AG10803 (cell line): ENCODE measurements around the gene RABEP2.
"Not testable (repeated sequence)": the region's sequence is repeated elsewhere in the genome, so short reads cannot be mapped to it uniquely, and the experiment has no call there.

Experiments used
- DNase-seq: peaks from one replicate; pipeline ENCODE4 v3.0.0; 2010; ENCODE audit warnings: low read depth
- H3K4me3 ChIP-seq: 2 replicates; pipeline ENCODE4 v1.5.1; 2011; ENCODE audit warnings: mild to moderate bottlenecking, low read length, control low read depth
- CTCF ChIP-seq: conservative IDR thresholded peaks from 2 replicates; pipeline ENCODE4 v1.5.1; 2011; ENCODE audit warnings: mild to moderate bottlenecking, low read length, control low read depth, inconsistent platforms

The RABEP2 gene

GRCh38 chr16:28932339-28933141 is 7.5 kb upstream of the RABEP2 start:
- TF ChIP-seq CTCF: no peak
- no peak overlapping the region for H3K4me3 ChIP-seq
- no peak for DNase-seq

GRCh38 chr16:28931801-28932225 is 6.8 kb upstream of the RABEP2 start, which contains the start of gene CD19:
CD19 (plus strand) TSS chr16:28931971; CDS start chr16:28932001, 30 bp downstream.
- H3K4me3 ChIP-seq: no peak within 1 kb of the TSS
- DNase-seq: no peak
- no peak for TF ChIP-seq CTCF

- no peak for DNase-seq
- H3K4me3 ChIP-seq: no peak overlapping the region
- TF ChIP-seq CTCF: no peak
Measured at GRCh38 chr16:28930652-28931051, 5.6 kb upstream of the RABEP2 start.

GRCh38 chr16:28930203-28930602 is 5.2 kb upstream of the RABEP2 start:
- no peak for TF ChIP-seq CTCF
- no peak overlapping the region for H3K4me3 ChIP-seq
- no peak for DNase-seq

GRCh38 chr16:28927815-28928214 is 2.8 kb upstream of the RABEP2 start:
- TF ChIP-seq CTCF: no peak
- DNase-seq: no peak

GRCh38 chr16:28926284-28926683 is 1.2 kb upstream of the RABEP2 start:
- not testable (repeated sequence) for H3K4me3 ChIP-seq, DNase-seq

More at GRCh38 chr16:28927815-28928214, 2.8 kb upstream of the RABEP2 start:
- H3K4me3 ChIP-seq: no peak overlapping the region

GRCh38 chr16:28925386-28926228 is 569 bp upstream of the RABEP2 start:
- peak; percentile 83 for DNase-seq
- TF ChIP-seq CTCF: no peak
- H3K4me3 ChIP-seq: peak overlapping the region; percentile 83
